Glomerular endothelial cell (primary cell): ENCODE results near the gene LRIG1. TPM values are rescaled to one million over a fixed set of nuclear protein-coding genes. Genes with fewer than 3 reads are reported as not detected.

ENCODE experiments used
- DNase-seq: peaks from one replicate; pipeline ENCODE4 v3.0.0-alpha.2; 2011; ENCODE audit warnings: low read depth, low spot score; ENCODE audit errors: extremely low read depth
- total RNA-seq: library from RNA; depleted of rRNA; stranded (reverse); fragments of >200 nt; gene quantifications from 2 replicates; pipeline ENCODE4 v1.2.3, GENCODE V29; 2015

Gene LRIG1
- total RNA-seq, 1 donor from 2014 or later: 31.2 TPM

- no peak for DNase-seq
These were observed 6.8 kb upstream of the LRIG1 start for GRCh38 chr3:66507423-66508260.

- DNase-seq: no peak
These were observed 5.3 kb upstream of the LRIG1 start for GRCh38 chr3:66506154-66506553.

- no peak for DNase-seq
These were observed 4.2 kb upstream of the LRIG1 start for GRCh38 chr3:66504850-66505641.

- DNase-seq: no peak
These were observed 2.2 kb upstream of the LRIG1 start for GRCh38 chr3:66502981-66503380.

- no peak for DNase-seq
These were observed 1.5 kb upstream of the LRIG1 start for GRCh38 chr3:66502245-66502874.

GRCh38 chr3:66501483-66502244 is 842 bp upstream of the LRIG1 start:
- no peak for DNase-seq

- DNase-seq: no peak
These were observed 794 bp downstream of the LRIG1 start for GRCh38 chr3:66499881-66500575.

GRCh38 chr3:66498687-66499621 is 1.9 kb downstream of the LRIG1 start:
- no peak for DNase-seq

GRCh38 chr3:66497985-66498671 is 2.7 kb downstream of the LRIG1 start:
- no peak for DNase-seq

- DNase-seq: no peak
These were observed 3.4 kb downstream of the LRIG1 start for GRCh38 chr3:66497288-66497984.

GRCh38 chr3:66496746-66497145 is 4.1 kb downstream of the LRIG1 start:
- no peak for DNase-seq

GRCh38 chr3:66496301-66496700 is 4.5 kb downstream of the LRIG1 start:
- DNase-seq: no peak

- DNase-seq: no peak
These were observed 5.2 kb downstream of the LRIG1 start for GRCh38 chr3:66495668-66496045.

GRCh38 chr3:66494959-66495667 is 5.7 kb downstream of the LRIG1 start:
- DNase-seq: no peak

GRCh38 chr3:66493458-66494099 is 7.2 kb downstream of the LRIG1 start:
- no peak for DNase-seq

GRCh38 chr3:66492672-66493071 is 8.2 kb downstream of the LRIG1 start:
- DNase-seq: no peak

- no peak for DNase-seq
These were observed 8.8 kb downstream of the LRIG1 start for GRCh38 chr3:66492071-66492470.
